HG03095 (cell line): ENCODE measurements around the gene SEPTIN11.
A peak's percentile ranks its signal among the peaks of the same experiment; 100 is the strongest.
"Not testable (repeated sequence)": the region's sequence is repeated elsewhere in the genome, so short reads cannot be mapped to it uniquely, and the experiment has no call there.

Experiments
- ATAC-seq: cut with Tn5 transposase; IDR thresholded peaks from one replicate; pipeline ENCODE4 v1.9.1; 2021; ENCODE audit warnings: moderate library complexity; ENCODE audit not compliant: unreplicated experiment

The SEPTIN11 gene

DNA sequence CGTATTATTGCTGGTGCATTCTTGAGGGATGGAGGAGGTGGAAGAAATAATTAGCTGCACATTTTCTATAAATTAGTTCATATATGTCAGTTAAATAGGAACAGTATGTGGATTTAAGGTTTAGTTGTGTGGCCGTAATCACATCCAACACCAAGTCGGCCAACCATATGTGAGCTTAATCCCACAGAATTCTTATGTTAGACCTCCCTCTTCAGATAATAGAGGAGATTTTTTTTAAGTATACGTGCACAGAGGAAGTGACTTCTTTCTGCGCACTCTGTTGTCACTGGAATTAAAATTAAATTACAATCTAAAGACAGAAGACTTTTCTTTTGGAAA is 2.1 kb downstream of the SEPTIN11 start:
- ATAC-seq, result no peak

DNA sequence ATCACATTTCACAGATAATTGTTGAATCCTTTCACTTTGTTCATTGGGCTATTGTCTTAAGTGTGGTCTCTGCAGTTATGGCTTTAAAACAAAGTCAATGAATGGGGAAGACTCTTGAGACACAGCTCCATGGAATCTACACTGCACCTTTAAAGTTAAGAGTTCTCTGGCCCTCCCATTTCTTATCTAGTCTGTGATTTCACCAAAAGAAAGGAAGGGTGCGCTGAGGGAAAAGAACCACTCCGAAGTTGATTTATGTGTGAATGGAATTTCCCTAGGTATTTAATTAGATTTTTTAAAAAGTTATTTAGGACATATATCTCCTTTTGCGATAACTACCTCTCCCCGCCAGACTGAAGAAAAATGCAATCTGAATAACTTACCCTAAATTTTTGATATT is 2.5 kb downstream of the SEPTIN11 start:
- ATAC-seq, result no peak

DNA sequence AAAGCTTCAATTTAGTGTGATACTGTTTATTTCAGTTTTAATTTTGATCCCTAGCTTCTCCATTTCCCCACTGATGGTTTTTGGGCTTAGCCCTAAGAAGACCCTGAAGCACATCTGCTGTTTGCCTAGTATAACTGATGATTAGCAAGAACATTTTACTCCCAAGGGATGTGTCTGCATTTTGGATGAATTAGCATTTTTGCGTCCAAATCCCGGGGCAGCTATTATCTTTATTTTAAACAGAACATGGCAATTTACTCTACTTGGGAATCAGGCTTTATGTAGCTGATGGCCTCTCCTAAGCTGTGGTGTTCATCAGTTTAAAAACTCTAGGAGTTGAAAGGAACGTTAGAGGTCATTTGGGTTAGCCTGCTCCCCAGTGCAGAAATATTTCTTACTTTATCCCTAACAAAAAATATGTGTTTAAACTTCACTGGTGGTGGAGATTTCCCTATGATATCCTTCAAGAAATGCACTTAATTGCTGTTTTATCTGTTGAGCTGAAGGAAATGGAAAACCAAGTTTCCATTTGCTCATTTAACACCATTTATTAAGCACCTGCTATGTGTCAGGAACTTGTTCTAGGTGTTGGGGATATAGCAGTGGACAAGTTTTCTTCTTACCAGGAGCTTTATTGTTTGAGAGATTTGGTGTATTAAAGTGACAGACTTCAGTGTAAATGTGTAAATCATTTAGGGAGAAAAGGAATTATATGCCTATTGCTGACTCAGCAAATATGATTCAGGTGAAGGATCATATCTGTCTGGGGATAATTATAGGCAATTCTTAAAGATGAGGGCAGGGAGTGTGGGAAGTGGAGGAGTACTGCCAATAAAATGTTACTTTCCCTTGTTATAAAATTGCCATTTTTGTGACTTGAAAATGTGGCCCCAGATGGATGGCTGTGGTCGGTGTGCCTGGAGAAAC is 3.4 kb downstream of the SEPTIN11 start:
- ATAC-seq, result no peak

DNA sequence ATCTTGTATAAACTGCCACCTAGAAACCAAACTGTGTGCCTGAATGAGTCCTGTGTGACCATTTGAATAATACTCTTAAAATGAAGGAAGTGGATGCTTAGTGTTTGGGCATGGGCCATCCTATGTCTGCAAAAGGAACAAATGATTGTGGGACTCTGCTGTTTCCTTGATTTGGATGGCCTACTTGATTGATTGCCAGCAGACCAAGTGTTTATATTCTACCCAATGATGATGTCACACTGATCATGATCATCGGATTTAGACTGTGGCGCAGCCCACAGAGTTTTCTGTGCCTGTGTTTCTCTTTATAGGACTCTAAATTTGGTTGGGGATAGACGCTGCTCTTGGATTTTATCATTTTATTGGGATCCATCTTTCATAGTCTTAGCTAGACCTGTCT is 4.4 kb downstream of the SEPTIN11 start:
- no peak for ATAC-seq

DNA sequence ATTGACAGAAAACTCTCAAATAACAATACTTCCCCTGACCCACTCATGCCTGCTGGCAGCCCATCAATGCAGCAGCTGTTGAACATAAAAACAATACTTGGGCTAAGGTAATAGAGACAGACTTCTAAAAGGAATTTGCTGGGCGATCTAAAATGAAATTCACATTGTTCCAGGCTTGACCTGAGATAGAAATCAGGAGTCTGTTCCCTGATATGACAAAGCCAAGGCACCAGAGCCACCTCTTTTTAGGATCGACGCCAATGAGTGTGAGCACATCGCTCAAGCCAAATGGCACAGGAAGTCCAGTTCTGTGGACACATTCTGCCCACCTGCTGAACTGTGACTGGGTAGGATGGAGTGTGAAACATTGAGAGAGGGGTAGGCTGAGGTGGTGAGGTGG is 4.9 kb downstream of the SEPTIN11 start:
- no peak for ATAC-seq

DNA sequence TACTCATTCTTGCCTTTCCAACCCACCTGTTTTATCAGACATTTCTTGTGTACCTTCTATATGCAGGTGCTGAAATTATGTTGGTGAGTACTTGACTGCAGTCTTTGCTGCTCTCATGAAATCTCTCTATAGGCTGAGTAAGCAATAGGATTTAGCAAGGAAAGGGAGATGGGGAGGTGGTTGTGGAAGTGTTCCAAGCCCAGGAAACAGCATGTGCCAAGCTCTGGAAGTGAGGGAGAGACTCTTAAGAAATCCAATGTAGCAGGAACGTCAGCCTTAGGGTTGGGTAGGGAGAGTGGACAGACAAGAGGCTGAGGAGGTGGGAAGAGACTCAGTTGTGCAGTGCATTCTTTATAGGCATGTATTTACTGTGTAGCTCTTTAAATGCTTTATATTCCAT is 5.6 kb downstream of the SEPTIN11 start:
- ATAC-seq, result no peak

DNA sequence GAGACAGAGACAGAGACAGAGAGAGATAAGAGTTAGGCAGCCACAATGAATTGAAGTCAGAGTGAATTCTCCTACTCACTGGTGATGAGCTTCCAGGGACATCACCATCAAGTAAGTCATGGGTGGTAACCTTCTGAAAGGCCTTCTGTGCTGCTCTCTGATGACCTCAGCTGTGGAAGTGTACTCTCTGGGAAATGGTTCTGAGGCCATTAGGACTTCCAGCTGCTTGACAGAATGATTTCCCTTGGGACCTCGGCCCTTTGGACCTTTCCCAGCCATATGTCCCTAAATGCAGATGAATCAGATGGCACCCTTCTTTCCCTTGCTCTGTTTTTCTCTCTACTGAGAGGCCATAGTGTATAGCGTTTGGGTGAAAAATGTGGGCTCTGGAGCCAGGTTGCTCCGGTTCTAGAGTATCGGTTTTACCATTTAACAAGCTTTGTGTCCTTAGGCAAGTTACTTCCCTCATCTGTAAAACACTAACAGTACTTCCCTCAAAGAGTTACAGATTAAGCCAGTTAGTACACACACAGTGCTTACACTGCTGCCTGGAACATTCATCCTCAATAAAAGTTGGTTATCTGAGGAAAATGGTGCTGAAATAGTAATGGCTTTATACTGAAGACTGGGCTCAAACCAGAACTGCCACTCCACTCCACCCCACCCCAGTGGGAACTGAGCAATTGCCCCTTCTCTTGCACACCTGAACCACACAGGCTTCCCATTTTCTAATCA is 7.6 kb downstream of the SEPTIN11 start:
- no peak for ATAC-seq

DNA sequence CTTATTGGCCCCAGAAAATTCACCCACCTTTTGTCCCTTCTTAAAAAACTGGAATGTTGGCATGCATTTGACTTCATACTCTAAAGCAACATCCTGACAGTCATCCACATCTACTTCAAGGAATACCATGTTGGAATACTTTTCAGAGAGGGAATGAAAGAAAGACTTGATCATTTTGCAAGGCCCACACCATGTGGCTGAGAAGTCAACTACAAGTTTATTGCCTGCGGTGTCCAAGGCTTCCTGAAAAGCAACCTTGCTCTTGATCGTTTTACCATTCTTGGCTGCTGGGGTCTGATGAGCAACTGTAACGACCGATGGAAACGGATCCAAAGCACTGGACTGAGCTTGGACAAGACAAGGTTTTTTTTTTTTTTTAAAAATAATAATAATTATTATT is 9.3 kb downstream of the SEPTIN11 start:
- no peak for ATAC-seq

DNA sequence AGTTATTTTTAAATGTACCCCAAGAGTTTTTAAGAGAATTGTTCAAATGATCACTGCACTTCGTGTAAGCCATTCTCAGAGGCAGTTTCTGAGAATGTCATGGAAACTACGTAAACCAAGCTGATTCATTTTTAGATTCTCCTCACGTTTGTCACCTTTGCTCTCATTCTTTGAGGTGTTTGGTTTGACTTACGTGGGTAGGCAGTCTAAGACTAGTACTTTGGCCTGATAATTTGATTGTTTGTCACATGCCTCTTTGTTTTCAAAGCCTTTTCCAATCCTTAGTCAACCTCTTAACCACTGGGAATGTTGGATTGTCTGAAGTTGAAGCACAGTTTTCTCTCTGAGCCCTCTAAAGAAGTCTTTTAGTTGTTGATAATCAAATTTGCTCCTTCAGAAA is 10.5 kb downstream of the SEPTIN11 start:
- peak; percentile 83 for ATAC-seq

DNA sequence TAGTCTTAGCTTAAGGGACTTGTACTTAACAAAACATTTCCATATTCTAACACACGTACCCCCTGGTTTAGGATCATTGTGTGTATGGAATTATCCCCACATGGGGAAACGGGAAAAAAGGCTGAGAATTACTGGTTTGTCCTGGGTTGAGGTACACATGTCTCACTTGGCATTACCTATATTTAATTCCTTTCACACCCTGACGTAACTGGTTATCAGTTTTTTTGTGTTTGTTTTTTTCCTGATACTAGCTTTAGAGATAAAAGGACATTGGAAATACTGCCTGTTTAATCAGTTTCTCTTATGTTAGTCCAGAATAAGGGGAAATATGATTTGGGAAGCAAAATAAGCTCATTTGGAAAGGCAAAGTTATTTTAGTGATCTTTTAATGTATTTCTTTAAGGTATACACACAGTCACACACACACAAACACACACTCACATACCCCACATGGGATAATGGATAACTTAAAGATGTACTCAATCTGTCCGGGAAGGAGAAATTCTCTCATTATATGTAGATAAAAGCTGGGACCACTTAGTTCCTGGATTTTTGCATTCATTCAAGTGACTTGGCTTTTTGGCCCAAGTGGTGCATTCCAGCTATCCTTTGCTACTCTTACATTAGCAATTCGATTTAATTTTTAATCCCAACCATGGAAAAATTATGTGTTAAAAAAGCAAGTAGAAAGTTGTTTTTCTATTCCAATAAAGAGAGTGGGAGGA is 13.0 kb downstream of the SEPTIN11 start:
- no peak for ATAC-seq

DNA sequence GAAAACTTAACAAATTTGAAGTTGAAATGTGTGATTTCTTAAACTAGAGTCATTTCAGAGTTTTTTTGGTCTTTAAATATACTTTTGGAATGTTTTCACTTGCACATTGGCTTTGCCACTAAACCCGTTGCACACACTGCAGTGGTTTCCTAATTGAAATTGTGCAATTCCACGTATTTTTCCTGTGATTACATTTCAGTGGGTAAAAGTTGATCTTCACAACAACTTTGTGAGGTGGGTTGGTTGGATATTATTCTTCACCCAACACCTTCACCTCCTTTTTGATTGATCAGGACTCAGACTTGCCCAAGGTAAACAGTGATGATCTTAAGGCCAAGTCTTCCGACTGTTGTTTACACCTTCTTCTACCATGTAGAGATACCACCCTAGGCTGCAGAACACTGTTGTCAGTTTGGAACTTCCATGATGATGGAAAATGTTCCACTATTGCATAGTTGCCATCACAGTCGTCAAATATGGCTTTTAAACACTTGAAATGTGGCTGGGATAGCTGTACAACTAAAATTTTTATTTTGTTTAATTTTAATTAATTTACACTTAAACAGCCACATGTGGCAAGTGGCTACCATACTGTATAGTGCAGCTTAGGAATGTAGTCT is 13.7 kb downstream of the SEPTIN11 start:
- ATAC-seq, result no peak

DNA sequence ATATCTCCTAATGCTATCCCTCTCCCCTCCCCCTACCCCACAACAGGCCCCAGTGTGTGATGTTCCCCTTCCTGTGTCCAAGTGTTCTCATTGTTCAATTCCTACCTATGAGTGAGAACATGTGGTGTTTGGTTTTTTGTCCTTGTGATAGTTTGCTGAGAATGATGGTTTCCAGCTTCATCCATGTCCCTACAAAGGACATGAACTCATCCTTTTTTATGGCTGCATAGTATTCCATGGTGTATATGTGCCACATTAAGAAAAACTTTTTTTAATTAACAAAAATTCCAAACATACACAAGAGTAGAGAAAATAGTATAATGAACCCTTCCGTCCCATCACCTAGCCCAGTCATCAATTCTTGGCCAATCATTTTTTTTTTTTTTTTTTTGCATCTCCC is 14.4 kb downstream of the SEPTIN11 start:
- ATAC-seq, result not testable (repeated sequence)

DNA sequence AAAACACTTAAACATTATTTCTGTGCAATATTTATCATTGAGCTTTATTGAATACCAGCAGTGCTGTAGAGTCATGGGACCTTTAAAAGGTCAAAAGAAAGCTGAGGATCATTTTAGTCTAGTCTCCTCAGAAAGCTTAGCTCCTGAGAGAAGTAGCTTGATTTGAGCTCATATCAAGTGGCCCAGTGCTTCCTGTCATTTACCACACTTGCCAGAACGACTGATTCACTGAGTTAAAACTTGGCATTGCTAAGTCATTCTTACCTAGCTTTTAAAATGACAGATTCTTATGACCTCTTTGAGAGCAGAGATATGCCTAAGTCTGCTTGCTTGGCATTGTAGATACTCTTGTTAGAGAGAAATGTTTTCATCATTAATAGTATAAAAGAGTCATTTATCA is 15.2 kb downstream of the SEPTIN11 start:
- ATAC-seq, result no peak

DNA sequence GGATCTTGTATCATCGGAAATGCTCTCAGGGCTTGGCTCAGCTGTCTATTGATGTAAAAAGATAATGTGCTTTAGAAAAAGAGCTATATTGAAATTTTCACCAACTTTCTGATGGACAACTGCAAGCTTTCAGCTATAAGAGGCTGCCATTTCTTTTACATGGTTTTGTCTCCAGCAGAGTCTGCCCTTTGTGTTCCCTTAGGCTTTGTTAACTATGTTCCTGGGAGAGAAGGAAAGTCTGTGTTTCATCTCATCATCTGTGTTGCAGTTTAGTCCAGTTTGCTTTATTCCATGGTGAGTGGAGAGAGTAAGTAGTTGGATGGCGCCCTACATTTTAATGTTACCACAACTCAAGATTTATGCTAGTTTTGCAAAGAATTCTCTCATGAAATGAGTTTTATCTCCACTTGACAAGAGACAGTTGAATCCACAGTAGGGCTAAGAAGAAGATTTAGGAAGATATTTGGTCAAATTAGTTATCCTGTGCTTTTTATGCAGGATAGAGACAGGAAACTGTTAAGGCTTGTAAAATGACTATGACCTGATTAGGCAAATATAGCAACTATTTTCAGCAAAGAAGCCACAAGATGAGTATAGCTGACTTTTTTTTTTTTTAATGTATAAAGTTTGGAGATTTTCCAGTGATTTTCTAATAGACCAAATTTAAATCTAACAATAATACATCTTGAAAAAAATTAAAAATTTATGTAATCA is 16.5 kb downstream of the SEPTIN11 start:
- no peak for ATAC-seq

DNA sequence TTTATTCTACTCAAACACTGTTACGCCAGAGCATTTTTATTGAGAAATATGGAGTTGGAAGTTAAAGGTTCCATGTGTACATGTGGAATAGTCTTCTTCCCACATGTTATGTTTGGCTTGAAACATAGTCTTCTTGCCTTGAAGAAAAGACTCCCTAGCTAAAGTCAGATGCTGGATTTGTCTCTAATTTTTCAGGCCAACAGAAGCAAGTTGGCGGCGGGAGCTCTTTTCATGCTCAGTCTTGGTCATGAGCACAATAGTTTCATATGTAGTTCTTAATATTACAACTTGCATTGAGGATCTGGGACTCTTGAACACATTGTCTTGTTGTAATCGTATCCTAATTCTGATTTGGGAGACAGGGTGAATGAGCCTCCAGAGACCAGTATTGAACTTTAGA is 19.4 kb downstream of the SEPTIN11 start:
- no peak for ATAC-seq

DNA sequence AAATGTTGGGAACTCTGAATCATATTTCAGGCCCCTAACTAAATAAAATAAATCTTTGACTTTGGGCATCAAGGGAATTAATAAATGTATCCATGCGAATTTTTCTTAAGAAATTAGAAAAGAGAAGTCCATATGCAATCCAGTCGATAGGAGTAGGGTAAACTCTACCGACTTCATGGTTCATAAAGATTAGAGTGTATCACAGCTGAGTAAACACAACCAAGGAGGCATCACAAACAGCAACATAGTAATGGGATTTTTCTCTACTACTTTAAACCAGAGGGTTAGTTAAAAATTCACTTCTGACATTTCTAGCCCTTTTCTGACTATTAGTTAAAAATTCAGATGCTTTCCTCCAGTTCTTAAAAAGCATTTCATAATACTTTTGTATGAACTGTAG is 19.9 kb downstream of the SEPTIN11 start:
- ATAC-seq, result no peak

DNA sequence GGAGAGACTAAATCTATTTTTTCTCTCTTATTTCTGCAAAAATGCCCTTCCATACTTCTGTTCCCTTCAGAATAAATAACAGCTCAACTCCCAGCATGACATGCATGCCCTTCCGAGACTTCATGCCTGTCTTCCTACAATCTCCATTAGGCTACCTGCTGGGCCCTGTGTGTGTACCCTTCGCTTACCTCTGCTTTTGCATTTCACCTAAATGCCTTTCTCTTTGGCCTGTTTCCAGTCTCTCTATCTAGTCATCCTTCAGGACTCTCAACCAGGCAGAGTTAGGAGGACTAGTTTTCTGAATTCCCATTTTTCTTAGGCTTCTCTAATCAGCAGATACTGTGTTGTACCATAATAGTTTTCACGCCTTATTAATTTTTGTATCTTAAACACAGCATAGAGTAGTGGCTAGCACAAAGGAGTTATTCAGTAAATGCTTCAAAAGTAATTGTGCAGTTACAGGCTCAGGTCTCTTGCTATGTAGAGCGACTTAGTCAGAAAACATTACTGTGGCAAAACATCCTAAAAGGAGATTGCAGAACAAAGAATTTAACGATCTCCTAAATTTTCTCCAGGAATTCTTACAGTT is 20.5 kb downstream of the SEPTIN11 start:
- no peak for ATAC-seq

DNA sequence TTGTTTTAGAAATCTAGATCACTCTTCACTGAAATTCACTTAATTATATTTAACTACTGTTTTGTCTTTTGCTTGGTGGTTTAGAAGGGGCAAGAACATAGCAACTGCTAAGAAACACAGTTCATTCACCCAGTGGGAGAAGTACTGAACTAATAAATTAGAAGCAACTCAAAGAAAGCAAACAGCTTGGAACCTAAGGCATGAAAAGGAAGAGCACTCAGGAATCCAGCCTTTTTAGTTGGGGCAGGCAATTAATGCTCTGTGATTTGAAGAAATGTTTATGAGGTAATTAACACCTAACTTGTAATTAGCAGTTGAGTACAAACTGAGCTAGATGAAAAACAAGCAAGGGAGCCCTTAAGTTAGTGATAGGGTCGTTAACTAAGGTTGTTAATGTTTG is 22.8 kb downstream of the SEPTIN11 start:
- ATAC-seq, result no peak

DNA sequence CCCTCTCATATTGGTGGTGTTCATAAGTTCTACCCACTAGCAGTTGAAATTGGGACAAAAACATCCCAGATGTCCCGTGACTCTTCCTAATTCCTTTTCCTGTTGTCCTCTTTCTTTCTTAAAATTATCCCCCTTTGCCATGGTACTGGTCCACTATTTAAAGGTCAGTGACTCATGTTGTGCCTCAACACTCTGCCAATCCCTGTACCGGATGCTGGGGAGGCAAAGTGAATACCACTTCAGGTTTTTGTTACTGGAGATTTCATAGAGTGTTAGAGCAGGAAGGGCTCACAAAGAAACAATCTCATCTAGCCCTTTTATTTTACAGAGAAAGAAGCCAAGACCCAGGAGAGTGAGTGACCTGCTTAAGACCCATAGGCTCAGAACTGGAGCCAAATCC is 24.6 kb downstream of the SEPTIN11 start:
- no peak for ATAC-seq

DNA sequence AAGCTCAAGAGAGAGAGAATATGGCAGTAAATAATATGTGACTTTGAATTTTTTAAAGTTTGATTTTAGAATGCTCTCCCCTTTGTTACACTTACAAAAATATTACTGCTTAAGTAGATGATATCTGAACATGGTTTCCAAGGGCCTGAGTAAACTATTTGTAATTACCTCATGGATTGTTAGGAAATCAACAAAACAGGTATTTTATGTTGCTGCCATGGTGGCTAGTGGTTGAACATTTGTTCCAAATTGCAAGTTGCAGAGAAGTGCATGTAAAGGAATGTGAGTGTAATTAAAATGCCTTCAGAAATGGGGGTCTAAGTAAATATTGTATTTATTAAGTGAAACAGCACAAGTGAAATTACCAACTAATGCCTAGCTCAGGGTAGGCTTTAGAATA is 27.6 kb downstream of the SEPTIN11 start:
- ATAC-seq, result no peak
